Superior temporal gyrus (tissue), 1 donor: ENCODE results near the gene CALML5.

Experiments used
- DNase-seq: peaks from one replicate; pipeline ENCODE4 v3.0.0-alpha.2; 2016; ENCODE audit errors: extremely low spot score

Gene CALML5

GRCh38 chr10:5464546-5464945 is 34.8 kb downstream of the CALML5 start:
- no peak for DNase-seq

- no peak for DNase-seq
Observed at GRCh38 chr10:5462841-5463293, 36.5 kb downstream of the CALML5 start.

GRCh38 chr10:5461914-5462840 is 37.2 kb downstream of the CALML5 start:
- DNase-seq: no peak

- no peak for DNase-seq
Observed at GRCh38 chr10:5461203-5461588, 38.2 kb downstream of the CALML5 start.

GRCh38 chr10:5460468-5461202 is 38.7 kb downstream of the CALML5 start:
- DNase-seq: no peak

- DNase-seq: no peak
Observed at GRCh38 chr10:5458949-5459747, 40.2 kb downstream of the CALML5 start.

- DNase-seq: no peak
Observed at GRCh38 chr10:5458425-5458824, 40.9 kb downstream of the CALML5 start.

GRCh38 chr10:5457741-5458140 is 41.6 kb downstream of the CALML5 start:
- DNase-seq: no peak

GRCh38 chr10:5456563-5456962 is 42.8 kb downstream of the CALML5 start:
- no peak for DNase-seq

- DNase-seq: no peak
Observed at GRCh38 chr10:5453749-5454489, 45.5 kb downstream of the CALML5 start.

- DNase-seq: no peak
Observed at GRCh38 chr10:5450605-5451384, 48.6 kb downstream of the CALML5 start.

GRCh38 chr10:5449823-5450222 is 49.5 kb downstream of the CALML5 start:
- DNase-seq: no peak

GRCh38 chr10:5449227-5449626 is 50.1 kb downstream of the CALML5 start:
- DNase-seq: no peak
